ENCODE measurements around the gene NTM. TPM values are rescaled to one million over a fixed set of nuclear protein-coding genes. Genes with fewer than 3 reads are reported as not detected.

The NTM gene
- total and polyA plus RNA-seq, 2 of the 8 experiments (the other 6 are each of a cell fraction or from before 2014, with no cell fraction given): 13.4 to 20.0 TPM

GRCh38 chr11:132037956-132038355, 667.5 kb downstream of the NTM start:
- Histone ChIP-seq H3K79me2 (ENCODE audit: control insufficient read depth in 1 of 2, insufficient read depth in 2 of 2, low read length in 2 of 2) (no peaks in the 10 kb centered on the region), H2AFZ (ENCODE audit: low read length) (no peak overlapping the region), H3K4me2 (ENCODE audit: insufficient read depth in 1 of 2, low read depth in 2 of 2, low read length in 2 of 2) (no peak overlapping the region), H3K27ac (ENCODE audit: low read depth, low read length) (no peak overlapping the region), H3K4ac (replicated peaks; ENCODE audit: insufficient read length, low read depth, low read length) (no peak overlapping the region), H2BK120ac (replicated peaks; ENCODE audit: low read depth, low read length) (peak overlapping the region; percentile 69), H3K14ac (ENCODE audit: insufficient read length) (no peak overlapping the region), H2BK5ac (ENCODE audit: low read depth, low read length) (0 out of 2 replicates have a peak overlapping the region, but pooled peaks have one; percentile 35), H3K4me3 (ENCODE audit: extremely low read depth in 1 of 4, insufficient read depth in 2 of 4, low read depth in 3 of 4, low read length in 4 of 4) (no peak overlapping the region), H3K23ac (ENCODE audit: insufficient read length) (no peak overlapping the region), H4K8ac (ENCODE audit: extremely low read depth, insufficient read depth, low read length) (no peak overlapping the region), H3K27me3 (replicated peaks in 1 of 4; ENCODE audit: control insufficient read depth in 3 of 4, extremely low read depth in 1 of 4, insufficient read depth in 3 of 4, low read length in 3 of 4) (no peaks in the 10 kb centered on the region; a peak in 1 of 7 replicates), H4K91ac (replicated peaks; ENCODE audit: insufficient read length, low read length) (peak overlapping the region; percentile 22), H2AK5ac (ENCODE audit: low read depth, low read length) (no peak overlapping the region), H3K9ac (replicated peaks in 1 of 4; ENCODE audit: extremely low read depth in 1 of 4, low read depth in 3 of 4, low read length in 3 of 4) (no peak overlapping the region), H3K9me3 (ENCODE audit: insufficient read depth in 2 of 2, low read depth in 1 of 2, low read length in 1 of 2) (peaks cover 0 to 3% of the 10 kb centered on the region in 2 experiments; a peak in 1 of 4 replicates), H4K20me1 (replicated peaks in 1 of 2; ENCODE audit: control insufficient read depth in 1 of 2, insufficient read depth in 2 of 2, low read length in 2 of 2) (no peaks in the 10 kb centered on the region), H2BK15ac (ENCODE audit: low read length) (no peak overlapping the region), H3K56ac (replicated peaks; ENCODE audit: insufficient read length, low read depth, low read length) (no peak overlapping the region), H3K79me1 (ENCODE audit: low read depth, low read length) (no peaks in the 10 kb centered on the region), H3K36me3 (ENCODE audit: control insufficient read depth in 2 of 4, insufficient read depth in 4 of 4, low read length in 3 of 4) (no peaks in the 10 kb centered on the region), H3K23me2 (ENCODE audit: low read depth, low read length) (no peaks in the 10 kb centered on the region), H3K18ac (ENCODE audit: extremely low read depth, low read length) (0 out of 2 replicates have a peak overlapping the region, but pooled peaks have one; percentile 39), H3K4me1 (replicated peaks in 1 of 4; ENCODE audit: control insufficient read depth in 3 of 4, insufficient read depth in 4 of 4, low read length in 3 of 4) (peaks cover 0 to 17% (median 12%) of the 10 kb centered on the region in 4 experiments; a peak in 6 of 7 replicates), H2BK12ac (ENCODE audit: low read depth, low read length) (0 out of 2 replicates have a peak overlapping the region, but pooled peaks have one; percentile 54), H2BK20ac (ENCODE audit: low read length) (no peak overlapping the region), H4K5ac (ENCODE audit: insufficient read length, low read depth, low read length) (no peak overlapping the region)
- 80% methylated on average over 4 of the region's 4 CpGs; no CpG with 5 or more reads in 1 of the 2 experiments for WGBS, 2 experiments (ENCODE audit: extremely low coverage in 1 of 2, insufficient coverage in 1 of 2, insufficient read length in 1 of 2, insufficient replicate concordance in 2 of 2, low coverage in 1 of 2, low lambda C conversion rate in 2 of 2, missing lambda C conversion rate in 1 of 2)
- FAIRE-seq (no peak), DNase-seq (ENCODE audit: low read depth in 1 of 2, low spot score in 2 of 2) (no peak)
- ChIA-PET CTCF (ENCODE audit: partially characterized antibody) (interaction anchor here (1.0 to 2.5 kb wide), 5 partner anchors 8 to 28 kb away, joined by 3 to 14 read pairs (median 3); no protein-coding TSS in a partner anchor), POLR2A (ENCODE audit: partially characterized antibody) (no interaction called here)
- no peak for TF ChIP-seq CHD1 (IDR thresholded peaks at IDR 0.05; ENCODE audit: low read depth, low read length)
- TF ChIP-seq, protein P1, sequence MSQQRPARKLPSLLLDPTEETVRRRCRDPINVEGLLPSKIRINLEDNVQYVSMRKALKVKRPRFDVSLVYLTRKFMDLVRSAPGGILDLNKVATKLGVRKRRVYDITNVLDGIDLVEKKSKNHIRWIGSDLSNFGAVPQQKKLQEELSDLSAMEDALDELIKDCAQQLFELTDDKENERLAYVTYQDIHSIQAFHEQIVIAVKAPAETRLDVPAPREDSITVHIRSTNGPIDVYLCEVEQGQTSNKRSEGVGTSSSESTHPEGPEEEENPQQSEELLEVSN (IDR thresholded peaks at IDR 0.05): no peak
- no peak for TF ChIP-seq SUZ12 (IDR thresholded peaks at IDR 0.05; ENCODE audit: low read length)
- TF ChIP-seq RBBP5 (IDR thresholded peaks at IDR 0.05; ENCODE audit: borderline replicate concordance, low read depth, low read length): no peak
- TF ChIP-seq HDAC6 (IDR thresholded peaks at IDR 0.05; ENCODE audit: low read depth, low read length): no peak
- no peak for TF ChIP-seq KDM1A (IDR thresholded peaks at IDR 0.05; ENCODE audit: borderline replicate concordance, low read length)
- no peak for TF ChIP-seq EZH2 (IDR thresholded peaks at IDR 0.05; ENCODE audit: low read depth, low read length, severe bottlenecking)
- TF ChIP-seq YY1 (IDR thresholded peaks at IDR 0.05; ENCODE audit: low read depth, low read length): no peak
- TF ChIP-seq KDM5A (IDR thresholded peaks at IDR 0.05; ENCODE audit: low read length): no peak
- TF ChIP-seq ZNF274 (IDR thresholded peaks at IDR 0.05; ENCODE audit: borderline replicate concordance, extremely low read depth, low read length): no peak
- no peak for TF ChIP-seq FOSL1 (IDR thresholded peaks at IDR 0.05; ENCODE audit: insufficient read depth, low read depth, low read length)
- no peak for TF ChIP-seq RAD21 (IDR thresholded peaks at IDR 0.05 in 1 of 2, conservative IDR thresholded peaks at IDR 0.05 in 1 of 2; ENCODE audit: low read depth in 2 of 2, low read length in 2 of 2)
